ENCODE data around the gene CDH11.

Gene CDH11

GRCh38 chr16:65032387-65032786, 89.5 kb downstream of the CDH11 start:
- no peak for DNase-seq (ENCODE audit: low read depth in 2 of 2)

GRCh38 chr16:65024767-65025178, 97.1 kb downstream of the CDH11 start:
- DNase-seq (ENCODE audit: low read depth in 2 of 2), result no peak

DNA sequence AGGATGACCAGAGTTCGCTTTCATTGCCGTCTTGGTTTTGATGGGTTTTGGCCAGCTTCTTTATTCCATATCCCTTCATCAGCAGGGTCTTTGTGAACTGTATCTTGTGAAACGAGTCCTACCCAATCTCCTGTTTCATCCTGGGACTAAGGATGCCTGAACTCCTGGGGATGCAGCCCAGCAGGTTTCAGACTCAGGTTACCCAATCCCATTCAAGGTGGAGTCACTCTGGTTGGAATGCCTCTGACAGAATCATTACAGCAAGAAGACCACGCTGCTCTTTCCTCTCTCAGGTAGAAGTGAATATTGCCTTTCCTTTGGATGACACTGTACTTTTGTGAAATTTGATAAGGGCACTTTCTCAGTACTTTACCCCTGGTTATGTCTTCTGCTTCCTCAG, 98.1 kb downstream of the CDH11 start:
- no peak for DNase-seq (ENCODE audit: low read depth in 2 of 2)

GRCh38 chr16:65021852-65022595, 99.8 kb downstream of the CDH11 start:
- no peak for DNase-seq (ENCODE audit: low read depth in 2 of 2)

DNA sequence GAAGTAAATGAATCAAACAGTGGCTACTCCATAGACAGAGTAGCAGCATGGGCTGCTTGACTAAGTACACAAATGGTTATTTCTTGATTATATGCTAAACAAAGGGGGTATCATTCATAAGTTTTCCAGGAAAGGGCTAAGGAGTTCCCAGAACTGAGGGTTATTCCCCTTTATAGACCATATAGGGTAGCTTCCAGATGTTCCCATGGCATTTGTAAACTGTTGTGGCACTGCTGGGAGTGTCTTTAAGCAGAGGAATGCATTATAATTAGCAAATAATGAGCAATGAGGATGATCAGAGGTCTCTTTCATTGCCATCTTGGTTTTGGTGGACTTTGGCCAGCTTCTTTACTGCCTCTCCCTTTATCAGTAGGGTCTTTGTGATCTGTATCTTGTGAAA, 105.1 kb downstream of the CDH11 start:
- no peak for DNase-seq (ENCODE audit: low read depth in 2 of 2)

DNA sequence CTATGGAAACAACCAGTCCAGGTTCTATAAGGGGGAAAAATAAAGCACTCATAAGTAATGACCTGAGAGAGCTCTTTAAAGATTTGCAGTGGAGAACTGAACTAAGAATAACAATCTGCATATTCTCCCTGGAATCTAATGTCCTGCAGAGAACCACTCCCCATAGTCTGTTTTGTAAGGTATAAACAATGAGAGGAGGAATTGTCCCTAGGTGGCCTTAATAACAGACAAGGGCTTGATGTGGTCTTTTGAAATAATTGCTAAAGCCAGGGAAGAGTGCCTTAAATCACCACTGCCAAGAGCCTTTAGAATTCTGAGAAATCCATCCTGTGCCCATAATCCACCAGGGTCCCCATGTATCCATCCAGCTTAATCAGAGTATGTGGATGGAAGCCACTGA, 106.3 kb downstream of the CDH11 start:
- no peak for DNase-seq (ENCODE audit: low read depth in 2 of 2)

GRCh38 chr16:65012357-65012756, 109.5 kb downstream of the CDH11 start:
- no peak for DNase-seq (ENCODE audit: low read depth in 2 of 2)

DNA sequence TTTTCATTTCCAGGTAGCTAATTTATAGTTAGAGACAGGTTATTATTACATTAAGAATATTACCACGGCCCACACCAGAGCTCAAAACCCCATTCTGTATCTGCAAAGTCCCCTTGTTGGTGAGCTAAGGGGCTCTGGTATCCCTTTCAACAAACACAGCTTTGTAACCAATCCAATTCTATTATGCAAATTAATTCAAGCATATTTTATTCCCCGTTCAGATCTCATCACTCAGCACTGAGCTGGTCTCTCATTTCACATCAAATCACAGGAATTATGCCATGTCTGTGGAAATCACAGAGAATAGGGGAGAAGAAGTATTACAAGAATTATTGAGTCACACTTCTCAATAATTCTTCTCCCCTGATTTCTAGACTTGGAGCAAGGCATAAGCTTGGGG, 111.7 kb downstream of the CDH11 start:
- no peak for DNase-seq (ENCODE audit: low read depth in 2 of 2)

GRCh38 chr16:65005696-65006095, 116.2 kb downstream of the CDH11 start:
- no peak for DNase-seq (ENCODE audit: low read depth in 2 of 2)

DNA sequence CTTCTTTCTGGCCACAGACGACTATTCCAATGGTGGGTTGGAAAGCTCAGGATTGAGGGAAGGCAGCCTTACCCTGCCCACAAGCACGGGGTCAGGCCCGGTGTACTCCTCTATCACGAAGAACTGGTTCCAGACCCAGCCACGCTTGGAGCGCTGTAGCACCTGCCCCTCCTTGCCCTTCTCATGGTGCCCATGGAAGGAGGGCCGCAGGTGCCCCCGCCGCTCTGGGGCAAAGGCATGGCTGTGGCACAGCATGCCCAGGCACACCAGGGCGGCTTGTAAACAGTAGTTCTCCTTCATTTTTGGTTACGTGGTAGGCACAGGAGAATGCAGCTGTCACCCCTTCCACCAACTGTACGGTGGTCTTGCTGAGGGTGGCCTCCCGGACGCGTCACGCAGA, 117.3 kb downstream of the CDH11 start:
- no peak for DNase-seq (ENCODE audit: low read depth in 2 of 2)

- DNase-seq (ENCODE audit: low read depth in 2 of 2), result no peak
Observed at GRCh38 chr16:65003621-65004020, 118.2 kb downstream of the CDH11 start.

DNA sequence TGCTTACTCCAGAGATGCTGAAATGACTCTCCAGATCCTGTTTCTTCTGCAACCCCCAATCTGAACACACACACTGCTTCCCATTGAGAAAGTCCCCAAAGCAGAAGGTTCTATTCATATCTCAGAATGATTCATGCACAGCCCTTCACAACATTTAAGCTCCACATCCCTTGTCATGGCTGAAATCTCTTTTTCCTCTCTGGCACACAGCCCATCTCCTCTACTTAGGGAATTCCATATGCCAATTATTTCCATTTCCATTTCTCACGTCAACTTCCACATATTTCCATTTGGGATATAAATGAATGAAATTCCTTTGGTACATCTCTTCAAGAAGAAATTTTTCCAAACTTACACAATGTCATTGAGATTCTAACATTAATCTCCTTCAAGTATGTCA, 119.6 kb downstream of the CDH11 start:
- DNase-seq (ENCODE audit: low read depth in 2 of 2), result no peak

DNA sequence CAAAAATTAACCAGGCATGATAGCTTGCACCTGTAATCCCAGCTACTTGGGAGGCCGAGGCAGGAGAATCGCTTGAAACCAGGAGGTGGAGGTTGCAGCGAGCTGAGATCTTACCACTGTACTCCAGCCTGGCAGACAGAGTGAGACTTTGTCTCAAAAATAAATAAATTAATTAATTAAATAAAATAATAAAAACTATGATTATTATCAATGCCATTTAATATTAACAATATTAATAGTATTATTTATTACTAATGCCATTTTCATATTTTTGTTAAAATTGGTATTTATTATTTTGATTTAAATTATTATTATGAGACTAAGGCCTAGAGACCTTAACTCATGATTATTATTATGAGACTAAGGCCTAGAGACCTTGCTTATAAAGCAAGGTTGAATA, 121.2 kb downstream of the CDH11 start:
- no peak for DNase-seq (ENCODE audit: low read depth in 2 of 2)

DNA sequence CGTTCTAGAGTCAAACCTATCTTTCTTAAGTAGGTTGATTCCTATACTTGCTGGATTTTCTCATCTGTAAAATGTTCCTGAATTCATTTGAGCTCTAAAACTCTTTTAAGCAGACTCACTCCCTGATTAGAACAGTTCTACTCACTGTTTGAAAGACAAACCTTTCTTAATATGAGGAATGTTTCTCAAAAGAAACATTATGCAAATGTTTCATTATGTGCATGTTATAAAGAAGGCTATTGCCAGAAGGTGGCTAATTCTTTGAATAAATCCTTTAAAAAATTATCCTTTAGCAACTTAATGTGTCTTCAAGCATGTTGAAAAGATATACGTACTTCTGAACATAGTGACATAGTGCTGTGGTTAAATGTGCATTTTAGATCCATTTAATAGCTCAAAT, 124.1 kb downstream of the CDH11 start:
- DNase-seq (ENCODE audit: low read depth in 2 of 2), result no peak

DNA sequence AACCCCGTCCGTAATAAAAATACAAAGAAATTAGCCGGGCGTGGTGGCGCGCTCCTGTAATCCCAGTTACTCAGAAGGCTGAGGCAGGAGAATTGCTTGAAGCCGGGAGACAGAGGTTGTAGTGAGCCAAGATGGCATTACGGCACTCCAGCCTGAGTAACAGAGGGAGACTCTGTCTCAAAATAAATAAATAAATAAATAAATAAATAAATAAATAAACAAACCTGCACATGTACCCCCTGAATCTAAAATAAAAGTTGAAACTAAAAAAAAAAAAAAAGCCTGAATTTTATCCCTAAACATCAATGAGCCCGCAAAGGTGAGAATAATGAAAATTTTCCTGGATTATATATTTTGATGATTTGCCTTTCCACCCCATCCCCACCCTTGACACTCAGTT, 124.7 kb downstream of the CDH11 start:
- DNase-seq (ENCODE audit: low read depth in 2 of 2), result no peak

DNA sequence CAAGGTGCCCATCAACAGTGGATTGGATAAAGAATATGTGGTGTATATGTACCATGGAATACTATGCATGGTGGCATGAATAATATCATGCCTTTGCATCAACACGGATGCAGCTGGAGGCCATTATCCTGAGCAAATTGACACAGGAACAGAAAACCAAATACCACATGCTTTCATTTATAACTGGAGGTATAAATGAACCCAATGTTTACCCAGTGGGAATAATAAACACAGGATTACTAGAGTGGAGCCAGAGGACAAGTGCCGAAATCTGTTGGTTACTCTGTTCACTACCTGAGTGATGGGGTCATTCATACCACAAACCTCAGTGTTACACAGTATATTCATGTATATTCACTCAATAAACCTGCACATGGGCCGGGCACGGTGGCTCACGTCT, 125.2 kb downstream of the CDH11 start:
- DNase-seq (ENCODE audit: low read depth in 2 of 2), result no peak

DNA sequence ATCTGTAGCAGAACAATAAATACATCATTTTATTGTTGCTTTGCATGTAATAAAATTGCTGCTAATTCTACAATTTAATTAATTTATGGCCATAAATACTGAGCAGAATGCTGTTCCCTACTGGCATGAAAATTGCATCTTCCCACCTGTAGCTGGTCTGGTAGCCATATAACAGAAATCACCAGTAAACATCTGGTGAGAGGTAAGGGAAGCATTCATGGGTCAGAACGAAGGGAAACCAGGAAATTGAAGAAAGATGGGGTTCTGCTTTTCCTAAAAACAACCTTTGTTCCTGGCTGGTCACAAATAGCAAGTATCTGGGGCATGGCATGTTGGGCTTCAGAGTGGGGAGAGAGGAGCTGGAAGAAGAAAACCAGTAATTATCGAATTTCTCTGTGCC, 128.4 kb downstream of the CDH11 start:
- DNase-seq (ENCODE audit: low read depth in 2 of 2), result no peak

- no peak for DNase-seq (ENCODE audit: low read depth in 2 of 2)
Observed at GRCh38 chr16:64991001-64991400, 130.9 kb downstream of the CDH11 start.

GRCh38 chr16:64990101-64990500, 131.8 kb downstream of the CDH11 start:
- DNase-seq (ENCODE audit: low read depth in 2 of 2), result no peak

DNA sequence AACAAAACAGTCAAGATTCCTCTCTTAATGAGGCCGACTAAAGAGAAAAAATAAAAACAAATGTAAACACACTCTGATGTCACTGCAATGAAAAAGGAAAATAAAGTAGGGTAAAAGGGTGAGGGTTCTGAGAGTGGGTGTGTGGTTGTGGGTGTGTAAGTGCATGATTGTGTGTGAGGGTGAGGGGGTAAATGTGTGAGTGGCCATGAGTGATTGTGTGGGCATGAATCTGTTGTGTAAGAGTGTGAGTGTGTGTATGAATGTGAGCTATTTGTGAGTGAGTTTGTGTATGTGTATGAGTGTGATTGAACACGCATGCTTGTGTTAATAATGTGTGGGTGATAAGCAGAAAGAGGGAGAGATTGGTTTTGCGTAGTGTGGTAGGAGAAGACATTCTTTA, 132.8 kb downstream of the CDH11 start:
- DNase-seq (ENCODE audit: low read depth in 2 of 2), result no peak

DNA sequence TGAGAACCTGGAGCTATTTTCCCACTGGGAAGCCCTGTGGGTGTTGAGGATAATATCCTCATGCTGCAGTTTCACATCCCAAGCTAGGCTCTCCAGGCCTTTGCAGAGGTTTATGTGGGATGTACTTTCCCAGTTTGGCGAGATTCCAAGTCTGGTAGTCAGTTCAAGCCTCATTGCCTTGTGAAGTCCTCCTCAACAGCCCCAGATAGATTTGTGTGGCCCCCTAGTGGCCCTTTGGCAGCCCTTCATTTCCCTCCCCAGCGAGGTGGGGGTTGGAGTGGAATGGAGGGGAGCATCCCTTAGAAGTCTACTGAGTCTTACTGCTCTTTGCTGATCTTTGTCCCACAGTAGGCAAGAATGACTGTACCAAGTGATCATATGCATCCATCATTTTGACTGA, 137.9 kb downstream of the CDH11 start:
- DNase-seq (ENCODE audit: low read depth in 2 of 2), result no peak

- no peak for DNase-seq (ENCODE audit: low read depth in 2 of 2)
Observed at GRCh38 chr16:64983231-64983630, 138.6 kb downstream of the CDH11 start.

DNA sequence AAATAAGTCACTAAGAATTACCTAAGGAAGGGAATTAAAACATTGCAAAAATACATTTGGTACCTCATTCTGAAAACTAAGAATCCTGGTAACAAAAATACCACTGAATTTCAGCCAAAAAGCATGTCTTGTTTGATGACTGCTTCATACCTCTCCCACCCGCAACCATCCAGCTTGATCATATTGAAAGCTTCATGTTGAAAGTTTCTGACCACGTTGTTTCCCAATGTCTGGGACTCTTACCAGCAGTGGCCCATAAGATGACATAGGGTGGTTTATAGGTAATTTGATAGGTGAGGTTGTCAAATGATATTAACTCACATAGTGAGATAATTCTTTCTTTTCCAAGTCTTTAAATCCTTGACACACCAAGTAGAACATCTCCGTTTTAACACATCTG, 139.3 kb downstream of the CDH11 start:
- DNase-seq (ENCODE audit: low read depth in 2 of 2), result no peak

- DNase-seq (ENCODE audit: low read depth in 2 of 2), result no peak
Observed at GRCh38 chr16:64981568-64982281, 140.1 kb downstream of the CDH11 start.

Measured in stimulated activated CD8-positive, alpha-beta memory T cell treated with anti-CD3 and anti-CD28 coated beads, Interleukin-2, amount 100 ng/mL, for 1 hour (primary cell).